LNCaP clone FGC (cell line): Measurements from ENCODE around the gene AZU1.

Source experiments
- DNase-seq: peaks from one replicate; pipeline ENCODE4 v3.0.0-alpha.2; 2011; ENCODE audit warnings: low read depth
- H3K4me3 ChIP-seq: 2 replicates; pipeline ENCODE4 v1.5.1; 2011; ENCODE audit warnings: mild to moderate bottlenecking, low read depth, low read length, control low read depth
- CTCF ChIP-seq: IDR thresholded peaks from 2 replicates; pipeline ENCODE4 v1.5.1; 2012; ENCODE audit warnings: mild to moderate bottlenecking; ENCODE audit not compliant: control insufficient read depth, insufficient read depth; ENCODE audit errors: extremely low read depth

The AZU1 gene

GRCh38 chr19:827710-828321, at the start of gene AZU1:
AZU1 (plus strand) TSS chr19:827837; CDS start chr19:827847, 10 bp downstream.
- H3K4me3 ChIP-seq: no peak within 1 kb of the TSS
- TF ChIP-seq CTCF: no peak
- no peak for DNase-seq

- DNase-seq: no peak
- no peak for TF ChIP-seq CTCF
- H3K4me3 ChIP-seq: no peak overlapping the region
These were observed 48.6 kb upstream of the AZU1 start for GRCh38 chr19:778910-779653.

- TF ChIP-seq CTCF: no peak
- no peak overlapping the region for H3K4me3 ChIP-seq
- DNase-seq: no peak
These were observed 46.7 kb upstream of the AZU1 start for GRCh38 chr19:780935-781334.

- no peak overlapping the region for H3K4me3 ChIP-seq
- no peak for DNase-seq
- no peak for TF ChIP-seq CTCF
These were observed 45.8 kb upstream of the AZU1 start for GRCh38 chr19:781800-782184.

- no peak for TF ChIP-seq CTCF
- H3K4me3 ChIP-seq: no peak overlapping the region
- DNase-seq: no peak
These were observed 45.3 kb upstream of the AZU1 start for GRCh38 chr19:782185-782877.

- no peak for TF ChIP-seq CTCF
- no peak for DNase-seq
- H3K4me3 ChIP-seq: no peak overlapping the region
These were observed 44.6 kb upstream of the AZU1 start for GRCh38 chr19:782878-783668.
